CD4-positive, alpha-beta T cell treated with Interleukin-17A for 1 hour (primary cell): ENCODE data around the gene SPPL2B.

ENCODE experiments used
- DNase-seq: peaks from one replicate; pipeline ENCODE4 v3.0.0-alpha.2; 2020

SPPL2B gene

GRCh38 chr19:2302319-2303210 is 25.9 kb upstream of the SPPL2B start:
- no peak for DNase-seq

DNA sequence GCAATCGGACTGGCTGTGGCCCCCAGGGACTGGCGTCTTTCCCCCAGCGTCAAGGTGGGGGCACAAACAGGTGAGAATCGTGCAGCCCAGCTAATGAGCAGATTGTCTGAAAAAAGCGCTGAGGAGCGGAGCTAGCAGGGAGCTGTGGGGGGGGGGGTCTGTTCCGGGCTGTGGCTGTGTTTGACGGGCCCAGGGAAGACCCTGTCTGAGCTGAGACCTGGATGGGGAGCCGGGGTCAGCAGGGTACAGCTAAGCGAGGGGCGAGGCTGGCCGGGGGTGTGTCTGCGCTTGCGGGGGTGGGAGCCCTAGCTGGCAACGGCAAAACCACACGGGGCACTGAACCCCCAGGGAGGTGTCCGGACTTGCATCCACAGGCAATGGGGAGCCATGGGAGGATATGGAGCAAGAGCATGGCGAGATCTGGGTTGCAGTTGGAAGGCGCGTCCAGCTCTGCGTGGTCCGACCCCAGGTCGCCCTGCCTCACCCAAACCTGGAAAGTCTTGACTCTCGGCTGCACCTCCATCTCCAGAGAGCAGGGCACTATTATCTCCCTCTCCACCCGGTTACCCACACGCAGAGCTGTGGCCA is 25.2 kb upstream of the SPPL2B start:
- no peak for DNase-seq

GRCh38 chr19:2305452-2306280 is 22.8 kb upstream of the SPPL2B start:
- DNase-seq = no peak

DNA sequence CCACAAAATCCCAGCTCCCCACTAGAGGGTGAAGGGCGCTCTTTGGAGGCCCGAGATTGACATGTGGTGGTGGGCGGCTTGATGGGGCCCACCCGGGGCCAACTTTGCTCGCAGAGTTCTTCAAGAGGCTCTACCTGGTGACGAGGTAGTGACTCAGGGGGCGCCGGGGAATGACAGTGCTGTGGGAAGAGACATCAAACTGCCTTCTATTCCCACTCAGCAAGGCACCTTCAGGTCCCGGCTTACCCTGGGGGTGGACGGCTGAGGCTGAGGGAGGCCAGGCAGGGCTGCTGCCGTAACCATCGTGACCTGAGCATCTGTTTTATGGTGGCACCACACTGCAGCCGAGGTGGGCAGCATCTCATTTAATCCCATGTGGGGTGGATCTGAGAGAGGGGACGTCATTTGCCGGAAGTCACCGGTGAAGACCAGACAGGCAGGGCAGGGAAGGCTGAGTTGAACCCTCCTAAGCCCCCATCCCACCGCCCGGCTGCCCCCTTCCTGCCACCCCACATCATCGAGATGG is 22.1 kb upstream of the SPPL2B start:
- DNase-seq = no peak

DNA sequence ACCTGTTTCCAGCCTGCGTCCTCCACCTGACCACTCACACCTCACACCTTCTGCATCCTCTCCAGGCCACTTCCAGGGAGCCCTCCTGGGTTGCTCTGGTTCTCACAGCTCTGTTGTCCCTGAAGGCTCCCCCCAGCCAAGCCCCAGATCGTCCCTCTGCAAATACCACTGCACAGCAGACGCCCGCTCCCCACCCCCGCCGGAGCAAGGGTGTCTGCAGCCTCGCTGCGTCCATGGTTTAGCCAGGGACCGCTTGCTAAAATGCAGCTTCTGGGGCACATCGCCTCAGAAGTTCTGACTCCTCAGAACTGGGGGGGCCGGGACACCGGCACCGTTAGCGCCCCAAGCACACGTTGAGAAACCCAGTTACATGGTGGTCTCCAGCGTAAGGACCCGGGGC is 21.5 kb upstream of the SPPL2B start:
- DNase-seq = no peak

- no peak for DNase-seq
These were observed 20.9 kb upstream of the SPPL2B start for GRCh38 chr19:2307518-2308012.

GRCh38 chr19:2308114-2308556 is 20.3 kb upstream of the SPPL2B start, which contains the start of gene LINGO3:
Gene LINGO3, minus strand, starts transcription at chr19:2308154. Its CDS starts 16,378 bp downstream, at chr19:2291776.
- no peak for DNase-seq

- no peak for DNase-seq
These were observed 18.6 kb upstream of the SPPL2B start for GRCh38 chr19:2309734-2310362.

GRCh38 chr19:2311093-2311492 is 17.4 kb upstream of the SPPL2B start:
- DNase-seq = no peak

DNA sequence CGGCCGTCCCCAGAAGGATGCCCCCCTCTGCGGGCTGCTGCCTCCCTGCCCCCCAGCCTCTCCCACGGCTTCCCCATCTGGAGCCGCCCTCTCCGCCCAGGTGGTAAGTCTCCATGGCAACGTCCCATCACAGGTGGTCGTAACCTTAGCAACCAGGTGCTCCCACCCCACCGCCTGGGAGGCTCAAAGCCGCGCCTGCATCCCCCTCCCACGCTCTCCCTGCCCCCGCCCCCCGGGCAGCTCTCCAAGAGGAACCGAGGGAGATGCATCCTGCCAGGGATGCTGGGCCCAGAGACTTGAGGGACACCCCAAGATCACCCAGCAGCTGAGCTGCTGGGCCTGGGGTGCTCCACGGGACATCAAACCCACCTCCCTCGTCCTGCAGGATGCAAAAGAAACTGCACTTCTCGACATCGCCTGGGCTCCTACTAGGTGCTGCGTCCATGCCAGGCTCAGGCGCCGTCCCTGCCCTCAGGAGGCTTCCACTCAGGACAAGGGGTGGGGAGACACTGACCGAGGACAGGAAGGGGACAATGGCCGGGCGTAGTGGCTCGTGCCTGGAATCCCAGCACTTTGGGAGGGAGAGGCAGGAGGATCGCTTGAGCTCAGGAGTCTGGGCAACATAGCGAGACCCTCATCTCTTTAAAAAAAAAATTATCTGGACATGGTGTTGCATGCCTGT is 15.5 kb upstream of the SPPL2B start:
- no peak for DNase-seq

DNA sequence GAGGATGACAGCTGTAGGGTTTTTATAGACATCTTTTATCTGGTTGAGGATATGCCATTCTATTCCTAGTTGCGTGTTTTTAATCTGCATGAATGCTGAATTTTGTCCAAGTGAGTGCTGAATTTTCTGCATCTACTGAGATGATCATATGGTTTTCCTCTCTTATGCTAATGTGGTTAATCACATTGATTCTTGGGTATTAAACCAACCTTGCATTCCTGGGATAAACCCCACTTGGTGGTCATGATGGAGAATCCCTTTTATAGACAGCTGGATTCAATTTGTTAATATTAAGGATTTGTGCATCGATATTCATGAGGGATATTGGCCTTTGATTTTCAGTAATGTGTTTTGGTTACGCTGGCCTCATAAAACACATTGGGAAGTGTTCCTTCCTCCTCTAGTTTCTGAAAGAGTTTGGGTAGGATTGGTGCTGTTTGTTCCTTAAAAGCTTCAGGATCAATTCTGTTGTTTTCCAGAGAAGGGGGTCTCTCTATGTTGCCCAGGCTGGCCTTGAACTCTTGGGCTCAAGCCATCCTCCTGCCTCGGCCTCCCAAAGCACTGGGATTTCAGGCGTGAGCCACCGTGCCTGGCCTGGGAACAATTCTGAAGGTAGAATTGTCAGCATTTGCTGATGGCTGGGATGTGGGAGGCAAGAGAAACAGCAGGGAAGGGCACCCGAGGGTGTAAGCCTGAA is 13.2 kb upstream of the SPPL2B start:
- no peak for DNase-seq

GRCh38 chr19:2315818-2316353 is 12.6 kb upstream of the SPPL2B start:
- DNase-seq = peak; percentile 34

DNA sequence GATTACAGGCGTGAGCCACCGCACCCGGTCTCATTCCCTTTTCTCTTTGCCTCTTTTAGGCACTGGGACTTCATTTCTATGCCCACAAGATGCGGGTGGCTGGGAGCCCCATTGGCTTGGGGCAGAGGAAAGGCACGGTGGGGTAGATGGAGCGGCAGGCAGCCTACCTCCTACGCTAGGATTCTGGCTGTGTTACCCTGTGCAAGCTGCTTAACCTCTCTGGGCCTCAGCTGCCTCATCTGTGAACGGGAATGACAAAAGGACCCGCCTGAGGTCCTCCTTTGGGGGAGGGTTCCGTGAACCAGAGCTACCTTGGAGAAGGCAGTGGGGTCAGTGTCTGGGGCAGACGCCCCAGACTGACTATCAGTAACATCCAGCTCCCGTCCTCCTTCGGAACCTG is 11.2 kb upstream of the SPPL2B start:
- DNase-seq = no peak

GRCh38 chr19:2317756-2318155 is 10.7 kb upstream of the SPPL2B start:
- no peak for DNase-seq

DNA sequence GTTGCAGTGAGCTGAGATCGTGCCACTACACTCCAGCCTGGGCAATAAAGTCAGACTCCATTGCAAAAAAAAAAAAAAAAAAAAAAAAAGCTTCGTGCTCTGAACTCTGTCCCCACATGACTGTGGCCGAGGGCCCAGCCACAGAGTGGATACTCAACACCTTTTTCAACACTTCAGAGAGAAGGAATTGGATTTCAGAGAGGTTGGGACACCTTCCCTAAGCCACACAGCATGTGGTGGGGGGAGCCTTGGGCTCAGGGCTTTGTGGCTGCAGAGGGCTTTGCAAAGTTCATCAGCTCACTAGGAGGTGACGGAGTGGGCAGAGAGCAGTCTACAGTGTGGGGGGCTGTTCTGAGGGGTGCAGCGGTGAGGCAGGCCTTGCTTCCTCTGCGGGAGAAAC is 9.6 kb upstream of the SPPL2B start:
- DNase-seq = no peak

- DNase-seq = no peak
These were observed 8.9 kb upstream of the SPPL2B start for GRCh38 chr19:2319551-2319950.

DNA sequence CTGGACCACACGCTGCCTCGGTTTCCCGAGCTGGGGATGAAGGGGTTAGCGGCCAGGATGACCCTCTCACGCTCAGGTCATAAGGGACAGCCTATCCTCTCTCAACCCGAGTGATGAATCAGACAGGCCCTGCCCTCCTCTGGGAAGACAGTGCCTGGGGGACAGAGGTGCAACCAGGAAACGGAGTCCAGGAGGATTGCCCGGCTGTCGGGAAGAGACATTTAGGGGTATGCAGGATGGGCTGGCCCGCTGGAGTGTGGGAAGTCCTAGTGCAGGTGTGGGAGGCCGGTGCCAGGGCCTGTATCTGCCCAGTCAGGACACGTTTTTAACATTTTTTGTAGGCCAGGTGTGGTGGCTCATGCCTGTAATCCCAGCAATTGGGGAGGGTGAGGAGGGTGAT is 8.4 kb upstream of the SPPL2B start:
- no peak for DNase-seq

GRCh38 chr19:2320939-2321338 is 7.5 kb upstream of the SPPL2B start:
- DNase-seq = no peak

- no peak for DNase-seq
These were observed 6.8 kb upstream of the SPPL2B start for GRCh38 chr19:2321565-2322283.

DNA sequence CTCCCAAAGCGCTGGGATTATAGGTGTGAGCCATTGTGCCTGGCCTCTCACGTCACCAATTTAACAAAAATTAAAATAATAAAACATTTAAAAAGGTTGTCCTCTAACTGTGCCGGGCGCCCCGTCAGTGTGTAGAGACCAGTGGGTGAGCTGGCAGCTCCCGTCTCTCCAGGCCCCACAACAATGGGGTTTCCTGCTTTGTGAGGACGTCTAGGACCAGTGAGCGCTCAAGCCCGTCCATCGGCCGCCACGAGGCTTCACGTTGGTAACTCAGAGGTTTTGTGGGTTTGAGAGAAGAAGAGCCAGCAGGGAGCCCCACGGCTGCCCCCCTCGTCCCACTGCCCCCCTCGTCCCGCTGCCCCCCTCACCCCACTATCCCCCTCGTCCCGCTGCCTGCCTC is 4.8 kb upstream of the SPPL2B start:
- no peak for DNase-seq
